ENCODE data around the gene ULK1.
"Not testable (repeated sequence)": the region's sequence is repeated elsewhere in the genome, so short reads cannot be mapped to it uniquely, and the experiment has no call there.

The ULK1 gene

GRCh38 chr12:131862084-131862441 lies 32.4 kb upstream of the ULK1 start:
- DNase-seq = no peak

DNA sequence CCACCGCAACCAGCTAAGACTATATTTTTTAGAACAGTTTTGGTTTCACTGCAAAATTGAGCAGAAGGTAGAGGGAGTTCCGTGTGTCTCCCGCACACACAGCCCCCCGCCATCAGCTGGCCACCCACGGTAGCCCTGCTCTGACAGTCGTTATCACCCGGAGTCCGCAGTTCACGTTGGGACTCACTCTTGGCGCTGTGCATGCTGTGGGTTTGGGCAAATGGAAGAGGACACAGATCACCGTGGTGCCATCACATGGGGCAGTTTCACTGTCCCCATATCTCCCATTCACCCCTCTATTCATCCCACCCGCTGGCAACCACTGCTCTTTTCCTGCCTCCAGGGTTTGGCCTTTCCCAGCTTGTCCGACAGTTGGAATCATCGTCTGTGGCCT lies 31.8 kb upstream of the ULK1 start:
- DNase-seq = no peak

- peak; percentile 36 for DNase-seq
Measured at GRCh38 chr12:131862994-131863710, 31.3 kb upstream of the ULK1 start.

DNA sequence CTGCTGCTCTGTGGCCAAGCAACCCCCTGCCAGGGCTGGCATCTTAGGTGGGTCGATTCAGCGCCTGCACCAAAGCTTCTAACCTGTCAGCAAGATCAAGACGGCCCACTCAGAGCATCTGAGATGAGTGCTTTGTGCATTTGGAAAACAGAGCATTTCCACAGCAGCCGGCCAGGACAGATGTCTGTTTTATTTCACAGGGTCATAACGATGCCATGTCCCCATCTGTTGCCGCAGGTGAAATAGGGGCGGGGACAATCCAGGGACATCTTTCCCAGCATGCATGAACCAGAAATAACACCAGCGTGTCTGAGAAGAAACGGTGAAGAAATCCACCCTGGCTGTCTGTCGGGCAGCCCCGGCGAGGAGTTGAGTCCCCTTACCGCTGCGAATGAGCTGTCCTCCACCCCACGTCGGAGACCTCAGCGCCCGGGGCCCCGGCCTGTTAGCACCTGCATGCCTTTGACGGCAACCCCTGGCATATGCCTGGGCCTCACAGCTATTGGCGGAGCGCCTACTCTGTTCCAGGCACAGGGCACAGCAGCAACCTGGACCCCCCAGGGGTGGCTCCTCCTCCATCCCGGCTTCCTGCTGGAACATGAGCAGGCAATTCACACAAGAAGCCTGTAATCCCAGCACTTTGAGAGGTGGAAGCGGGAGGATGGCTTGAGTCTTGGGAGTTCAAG lies 30.6 kb upstream of the ULK1 start:
- DNase-seq = no peak

DNA sequence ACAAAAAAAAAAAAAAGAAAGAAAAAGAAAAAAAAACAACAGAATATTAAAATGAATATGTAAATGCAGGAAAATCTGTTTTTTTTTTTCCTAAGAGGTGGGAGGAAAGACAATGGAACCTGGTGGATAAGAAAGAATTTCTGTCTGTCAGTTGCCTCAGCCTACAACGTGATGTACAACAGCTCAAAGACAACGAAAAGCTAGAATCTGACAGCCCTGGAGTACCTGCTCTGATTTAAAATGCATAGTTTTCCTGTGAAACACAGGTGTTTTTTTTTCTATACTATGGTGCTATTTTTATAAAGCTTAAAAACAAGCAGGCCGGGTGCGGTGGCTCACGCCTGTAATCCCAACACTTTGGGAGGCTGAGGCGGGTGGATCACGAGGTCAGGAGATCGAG lies 30.0 kb upstream of the ULK1 start:
- DNase-seq = no peak

DNA sequence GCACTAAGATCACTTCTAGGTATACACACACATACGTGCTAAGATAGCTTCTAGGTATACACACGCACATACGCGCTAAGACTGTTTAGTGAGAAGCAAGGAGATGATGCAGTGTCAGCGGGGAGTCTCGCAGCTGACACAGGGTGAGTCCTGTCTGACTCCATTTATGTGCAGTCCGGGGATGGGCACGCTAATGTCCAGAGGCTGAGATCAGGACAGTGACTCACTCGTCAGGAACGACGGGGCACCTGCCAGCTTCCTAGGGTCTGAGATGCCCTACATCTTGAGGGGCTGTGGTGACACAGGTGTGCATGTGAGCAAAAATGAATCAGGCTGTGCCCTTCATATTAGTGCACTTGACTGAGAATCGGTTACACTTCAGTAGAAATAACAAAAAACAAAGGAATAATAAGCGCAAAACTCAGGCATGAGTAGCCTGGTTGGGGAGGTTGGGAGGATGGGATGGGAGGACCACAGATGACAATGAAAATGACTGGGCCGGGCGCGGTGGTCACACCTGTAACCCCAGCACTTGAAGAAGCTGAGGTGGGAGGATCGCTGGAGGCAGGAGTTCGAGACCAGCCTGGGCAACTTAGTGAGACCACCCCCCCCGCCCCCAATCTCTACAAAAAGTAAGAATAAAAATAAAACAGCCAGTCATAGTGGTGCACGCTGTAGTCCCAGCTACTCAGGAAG lies 29.1 kb upstream of the ULK1 start:
- no peak for DNase-seq

- no peak for DNase-seq
Measured at GRCh38 chr12:131867471-131867870, 27.0 kb upstream of the ULK1 start.

DNA sequence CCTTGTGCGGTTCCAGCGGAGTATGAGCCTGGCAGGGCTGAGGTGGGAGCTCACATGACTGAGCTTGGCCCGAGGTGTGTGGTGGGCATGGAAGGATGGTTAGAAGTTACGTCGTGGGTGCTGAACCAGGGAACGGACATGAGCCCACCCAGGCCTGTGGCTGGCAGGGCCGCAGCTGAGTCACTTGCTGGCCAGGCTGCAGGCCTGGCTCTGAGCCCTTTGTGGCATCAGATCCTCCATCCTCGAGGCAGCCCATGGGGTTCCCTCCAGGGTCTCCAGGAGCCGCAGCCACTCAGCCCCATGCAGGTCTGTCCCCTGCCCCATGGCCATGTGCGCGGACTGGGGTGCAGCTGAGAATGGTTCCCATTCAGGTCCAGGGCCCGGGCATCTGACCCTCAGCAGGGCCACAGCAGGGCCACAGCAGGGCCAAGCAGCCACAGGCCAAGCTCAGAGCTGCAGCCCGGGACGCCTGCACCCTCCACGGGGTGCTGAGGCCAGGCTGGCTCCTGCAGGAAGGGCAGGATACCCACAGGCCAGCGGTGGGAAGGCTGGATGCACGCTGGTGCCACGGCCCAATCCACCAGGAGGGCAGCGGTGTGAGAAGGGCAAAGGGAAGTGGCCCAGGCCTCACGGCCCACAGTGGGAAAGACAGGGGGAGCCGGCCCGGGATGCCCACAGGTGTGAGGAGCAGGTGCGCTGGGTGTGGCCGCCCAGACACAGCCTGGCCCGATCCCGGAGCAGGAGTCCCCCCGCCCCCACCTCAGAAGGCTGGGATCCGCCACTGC lies 26.3 kb upstream of the ULK1 start:
- DNase-seq = no peak

- peak; percentile 78 for DNase-seq
Measured at GRCh38 chr12:131869871-131870418, 24.5 kb upstream of the ULK1 start.

GRCh38 chr12:131871677-131872076 lies 22.7 kb upstream of the ULK1 start:
- no peak for DNase-seq

DNA sequence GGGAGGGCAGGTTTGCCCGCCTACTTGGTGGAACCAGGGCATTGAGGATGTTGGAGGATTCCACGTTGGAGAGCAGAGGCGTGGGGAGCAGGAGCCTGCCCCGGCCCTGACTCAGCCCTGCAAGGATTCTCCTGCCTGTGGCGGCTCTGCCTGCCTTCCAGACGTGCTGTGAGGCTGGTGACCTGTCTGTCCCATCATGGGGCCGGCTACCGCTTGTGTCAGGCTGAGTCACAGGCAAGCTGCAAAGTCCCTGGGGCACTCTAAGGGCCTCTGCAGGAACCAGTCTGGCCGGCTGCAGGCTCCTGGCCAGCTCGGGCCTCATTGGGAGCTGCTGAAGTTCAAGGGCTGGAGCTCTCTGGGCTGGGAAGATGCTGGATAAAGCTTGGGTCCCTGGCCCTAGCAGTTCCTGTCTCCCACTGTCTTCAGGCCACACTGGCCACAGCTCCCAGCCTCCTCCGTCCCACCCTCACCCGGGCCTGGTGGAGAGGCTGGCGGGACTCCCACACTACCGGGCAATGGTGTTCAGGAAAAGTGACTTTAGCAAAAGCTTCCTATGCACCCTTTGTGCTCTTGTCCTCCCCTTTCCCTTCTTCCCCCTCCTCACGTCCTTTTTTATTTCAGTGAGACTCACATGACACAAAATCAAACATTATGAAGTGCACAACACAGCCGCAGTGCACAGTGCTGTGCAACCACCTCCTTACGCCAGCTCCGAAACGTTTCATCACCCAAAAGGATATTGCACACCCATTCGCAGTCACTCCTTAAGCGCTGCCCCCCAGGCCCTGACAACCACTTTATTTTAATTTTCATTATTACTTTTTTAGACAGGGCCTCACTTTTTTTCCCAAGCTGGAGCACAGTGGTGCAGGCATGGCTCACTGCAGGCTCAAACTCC lies 22.0 kb upstream of the ULK1 start:
- DNase-seq = peak; percentile 91

DNA sequence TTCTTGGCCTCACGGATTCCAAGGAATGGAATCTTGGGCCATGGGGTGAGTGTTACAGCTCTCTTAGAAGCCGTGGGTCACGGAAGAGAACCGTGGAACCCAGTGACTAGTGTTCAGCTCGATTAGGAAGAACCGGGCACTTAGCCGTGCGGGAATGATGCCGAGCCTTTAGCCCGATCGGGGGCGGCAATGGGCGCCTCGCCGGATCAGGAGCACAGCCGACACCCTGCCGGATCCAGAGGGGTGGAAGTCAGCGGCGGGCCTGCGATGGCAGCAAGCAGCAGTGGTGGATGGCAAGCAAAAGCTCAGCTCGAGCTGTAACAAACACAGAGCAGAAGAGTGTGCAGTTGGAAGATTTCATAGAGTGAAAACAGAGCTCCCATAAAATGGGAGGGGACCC lies 21.1 kb upstream of the ULK1 start:
- DNase-seq = no peak

DNA sequence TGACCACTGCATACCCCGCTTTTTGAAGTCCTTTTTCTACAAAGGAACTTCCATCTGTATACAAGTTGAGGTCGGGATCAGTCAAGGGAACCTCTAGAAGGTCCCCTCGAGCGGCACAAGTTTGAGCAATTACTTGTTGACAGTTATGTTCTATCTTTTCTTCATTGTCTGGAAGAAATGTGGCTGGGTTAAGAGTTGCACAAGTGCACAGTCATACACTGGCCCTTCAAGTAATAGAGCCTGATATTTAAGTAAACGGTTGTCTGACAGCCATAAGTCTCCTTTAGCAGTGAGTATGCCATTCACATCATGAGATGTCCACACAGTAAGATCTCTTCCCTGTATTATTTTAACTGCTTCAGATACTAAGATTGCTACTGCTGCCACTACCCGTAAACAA lies 19.4 kb upstream of the ULK1 start:
- DNase-seq = not testable (repeated sequence)

- not testable (repeated sequence) for DNase-seq
Measured at GRCh38 chr12:131877216-131877615, 17.2 kb upstream of the ULK1 start.

DNA sequence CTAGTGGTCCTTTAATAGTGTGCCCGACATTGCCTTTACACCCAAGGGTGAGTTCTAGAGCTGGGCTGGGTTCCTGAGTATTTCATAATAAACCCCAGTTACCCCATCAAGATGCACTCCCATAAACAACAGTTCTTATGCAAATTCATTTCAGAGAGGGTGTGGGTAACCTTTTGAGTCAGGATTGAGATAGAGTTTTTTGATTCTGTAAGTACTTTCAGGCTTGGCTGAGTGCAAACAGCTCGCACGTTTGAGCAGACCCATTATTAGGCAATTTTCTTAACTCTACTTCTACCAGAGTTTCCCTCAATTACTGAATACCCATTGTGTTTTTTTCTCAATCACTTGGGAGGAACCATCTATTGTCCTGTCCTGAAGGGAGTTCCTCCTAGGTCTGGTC lies 16.0 kb upstream of the ULK1 start:
- not testable (repeated sequence) for DNase-seq

- no peak for DNase-seq
Measured at GRCh38 chr12:131882804-131883520, 11.5 kb upstream of the ULK1 start.

- DNase-seq = no peak
Measured at GRCh38 chr12:131883521-131883900, 10.9 kb upstream of the ULK1 start.

DNA sequence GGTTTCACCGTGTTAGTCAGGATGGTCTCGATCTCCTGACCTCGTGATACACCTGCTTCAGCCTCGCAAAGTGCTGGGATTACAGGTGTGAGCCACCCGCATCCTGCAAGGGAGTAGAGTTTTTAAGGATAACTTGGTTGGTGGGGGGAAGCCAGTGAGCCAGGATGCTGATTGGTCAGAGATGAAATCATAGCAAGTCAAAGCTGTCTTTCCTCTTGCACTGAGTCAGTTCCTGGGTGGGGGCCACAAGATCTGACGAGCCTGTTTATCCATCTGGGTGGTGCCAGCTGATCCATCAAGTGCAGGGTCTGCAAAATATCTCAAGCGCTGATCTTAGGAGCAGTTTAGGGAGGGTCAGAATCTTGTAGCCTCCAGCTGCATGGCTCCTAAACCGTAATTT lies 9.3 kb upstream of the ULK1 start:
- not testable (repeated sequence) for DNase-seq

- DNase-seq = no peak
Measured at GRCh38 chr12:131885543-131886057, 8.8 kb upstream of the ULK1 start.

- DNase-seq = not testable (repeated sequence)
Measured at GRCh38 chr12:131891722-131892121, 2.7 kb upstream of the ULK1 start.

Measured in fibroblast of skin of scalp (primary cell).